Mesenchymal stem cell (in vitro differentiated cells and primary cell): ENCODE results near the gene GPBP1.

Experiments used
- DNase-seq: peaks from one replicate; pipeline ENCODE4 v3.0.0-alpha.2; 2013
- H2AFZ ChIP-seq: one replicate; pipeline ENCODE4 v1.6.1; 2013; ENCODE audit warnings: low read depth, mild to moderate bottlenecking, control low read depth, inconsistent platforms, low read length, moderate library complexity
- H2AK5ac ChIP-seq: 2 replicates; pipeline ENCODE4 v1.6.1; 2013; ENCODE audit warnings: low read length, moderate library complexity, mild to moderate bottlenecking, inconsistent platforms; ENCODE audit not compliant: severe bottlenecking
- H2BK120ac ChIP-seq: one replicate; pipeline ENCODE4 v1.6.1; 2013; ENCODE audit warnings: low read depth, mild to moderate bottlenecking, inconsistent platforms, low read length, moderate library complexity
- H2BK12ac ChIP-seq, 2 experiments: one replicate each; pipeline ENCODE4 v1.6.1; 2013; ENCODE audit warnings: inconsistent platforms in 2 of 2, low read length in 2 of 2, mild to moderate bottlenecking in 2 of 2, moderate library complexity in 2 of 2, control low read depth in 1 of 2
- H2BK15ac ChIP-seq: one replicate; pipeline ENCODE4 v1.6.1; 2013; ENCODE audit warnings: mild to moderate bottlenecking, low read depth, inconsistent platforms; ENCODE audit not compliant: poor library complexity, severe bottlenecking
- H2BK5ac ChIP-seq: 2 replicates; pipeline ENCODE4 v1.6.1; 2013; ENCODE audit warnings: low read depth, mild to moderate bottlenecking, low read length, control low read depth, inconsistent platforms; ENCODE audit not compliant: poor library complexity, severe bottlenecking
- H3K14ac ChIP-seq, 2 experiments: one replicate each; pipeline ENCODE4 v1.6.1; 2013; ENCODE audit warnings: inconsistent platforms in 2 of 2, low read length in 2 of 2, control low read depth in 1 of 2, mild to moderate bottlenecking in 1 of 2, moderate library complexity in 1 of 2
- H3K18ac ChIP-seq, 2 experiments: one replicate each; pipeline ENCODE4 v1.6.1; 2013; ENCODE audit warnings: inconsistent platforms in 2 of 2, low read length in 2 of 2, control low read depth in 1 of 2, low read depth in 1 of 2, mild to moderate bottlenecking in 1 of 2
- H3K23ac ChIP-seq, 2 experiments: one replicate each; pipeline ENCODE4 v1.6.1; 2013; ENCODE audit warnings: inconsistent platforms in 2 of 2, low read length in 2 of 2, mild to moderate bottlenecking in 2 of 2, moderate library complexity in 2 of 2, control low read depth in 1 of 2
- H3K27ac ChIP-seq: 2 replicates; pipeline ENCODE4 v1.5.1; 2013; ENCODE audit warnings: mild to moderate bottlenecking, moderate library complexity, low read length, control low read depth, inconsistent platforms; ENCODE audit not compliant: poor library complexity, severe bottlenecking
- H3K27me3 ChIP-seq, 2 experiments: 2 replicates each; pipeline versions ENCODE4 v1.6.1 to v1.7.0; 2013; ENCODE audit warnings: low read length in 2 of 2, mild to moderate bottlenecking in 2 of 2, moderate library complexity in 2 of 2, control low read depth in 1 of 2, inconsistent platforms in 1 of 2; ENCODE audit not compliant: control insufficient read depth in 1 of 2, insufficient read depth in 1 of 2
- H3K36me3 ChIP-seq, 2 experiments: 2 replicates each; pipeline versions ENCODE4 v1.6.1 to v1.7.0; 2013; ENCODE audit warnings: low read length in 2 of 2, control low read depth in 1 of 2, inconsistent platforms in 1 of 2, low read depth in 1 of 2, mild to moderate bottlenecking in 1 of 2; ENCODE audit not compliant: insufficient read depth in 2 of 2, control insufficient read depth in 1 of 2
- H3K4ac ChIP-seq, 2 experiments: one replicate each; pipeline ENCODE4 v1.6.1; 2013; ENCODE audit warnings: inconsistent platforms in 2 of 2, low read length in 2 of 2, mild to moderate bottlenecking in 2 of 2, moderate library complexity in 2 of 2, control low read depth in 1 of 2, low read depth in 1 of 2
- H3K4me1 ChIP-seq: 2 replicates; pipeline ENCODE4 v1.6.1; 2013; ENCODE audit warnings: low read depth, low read length, control low read depth; ENCODE audit not compliant: control insufficient read depth, insufficient read depth
- H3K4me2 ChIP-seq: 2 replicates; pipeline ENCODE4 v1.6.1; 2013; ENCODE audit warnings: low read length, mild to moderate bottlenecking, inconsistent platforms; ENCODE audit not compliant: poor library complexity, severe bottlenecking
- H3K4me3 ChIP-seq, 2 experiments: 2 replicates each; pipeline versions ENCODE4 v1.5.1 to v1.7.0; 2013; ENCODE audit warnings: low read length in 2 of 2, mild to moderate bottlenecking in 2 of 2, control low read depth in 1 of 2, low read depth in 1 of 2; ENCODE audit not compliant: insufficient read depth in 1 of 2
- H3K79me1 ChIP-seq: replicated peaks from 2 replicates; pipeline ENCODE4 v1.6.1; 2013; ENCODE audit warnings: mild to moderate bottlenecking, control low read depth, low read length, inconsistent platforms; ENCODE audit not compliant: poor library complexity, severe bottlenecking
- H3K9ac ChIP-seq: 2 replicates; pipeline ENCODE4 v1.7.0; 2013; ENCODE audit warnings: mild to moderate bottlenecking, low read length, moderate library complexity
- H3K9me3 ChIP-seq: 2 replicates; pipeline ENCODE4 v1.7.0; 2013; ENCODE audit warnings: mild to moderate bottlenecking, low read length; ENCODE audit not compliant: control insufficient read depth
- H4K8ac ChIP-seq: one replicate; pipeline ENCODE4 v1.6.1; 2013; ENCODE audit warnings: inconsistent platforms, mild to moderate bottlenecking, low read length, moderate library complexity
- H4K91ac ChIP-seq: one replicate; pipeline ENCODE4 v1.6.1; 2013; ENCODE audit warnings: mild to moderate bottlenecking, low read length, inconsistent platforms
- WGBS: methylation state at CpG from one replicate; pipeline ENCODE4 v1.1.7; 2013; ENCODE audit warnings: mixed read lengths; 5-methylcytosine and 5-hydroxymethylcytosine counted together

Gene GPBP1

GRCh38 chr5:57243286-57244137 is 69.7 kb downstream of the GPBP1 start:
- H2BK5ac ChIP-seq = no peak overlapping the region
- no peak overlapping the region for H2AFZ ChIP-seq
- no peak overlapping the region for H4K8ac ChIP-seq
- H2BK120ac ChIP-seq = no peak overlapping the region
- H3K9me3 ChIP-seq = no peaks in the 10 kb centered on the region
- no peak overlapping the region for H3K27ac ChIP-seq
- H3K4me3 ChIP-seq = no peak overlapping the region
- H4K91ac ChIP-seq = no peak overlapping the region
- no peak overlapping the region for H3K4ac ChIP-seq
- no peak overlapping the region for H3K9ac ChIP-seq
- peaks cover 19% of the 10 kb centered on the region for H3K79me1 ChIP-seq
- no peak overlapping the region for H3K18ac ChIP-seq
- no peak overlapping the region for H2BK12ac ChIP-seq
- WGBS = 96% methylated on average over 6 of the region's 6 CpGs
- H3K4me1 ChIP-seq = no peaks in the 10 kb centered on the region
- no peak overlapping the region for H2BK15ac ChIP-seq
- H3K27me3 ChIP-seq = no peaks in the 10 kb centered on the region
- H2AK5ac ChIP-seq = no peak overlapping the region
- H3K36me3 ChIP-seq = peaks cover 6 to 52% of the 10 kb centered on the region in 2 experiments
- no peak overlapping the region for H3K23ac ChIP-seq
- peak; percentile 11 for DNase-seq
- no peak overlapping the region for H3K4me2 ChIP-seq
- H3K14ac ChIP-seq = no peak overlapping the region

GRCh38 chr5:57244331-57244730 is 70.5 kb downstream of the GPBP1 start:
- Histone ChIP-seq H2AFZ (no peak overlapping the region), H4K8ac (no peak overlapping the region), H2BK12ac (no peak overlapping the region), H3K18ac (no peak overlapping the region), H3K14ac (no peak overlapping the region), H3K23ac (no peak overlapping the region), H3K4me3 (no peak overlapping the region), H2BK120ac (no peak overlapping the region), H3K79me1 (peaks cover 19% of the 10 kb centered on the region), H3K4me2 (no peak overlapping the region), H3K9ac (no peak overlapping the region), H2BK5ac (no peak overlapping the region), H3K27ac (no peak overlapping the region), H2AK5ac (no peak overlapping the region), H2BK15ac (no peak overlapping the region), H3K36me3 (peaks cover 6 to 52% of the 10 kb centered on the region in 2 experiments), H3K9me3 (no peaks in the 10 kb centered on the region), H3K4ac (no peak overlapping the region), H4K91ac (no peak overlapping the region), H3K27me3 (no peaks in the 10 kb centered on the region), H3K4me1 (no peaks in the 10 kb centered on the region)
- DNase-seq = no peak

GRCh38 chr5:57246426-57246825 is 72.6 kb downstream of the GPBP1 start:
- no peaks in the 10 kb centered on the region for H3K4me1 ChIP-seq
- no peak overlapping the region for H3K4me2 ChIP-seq
- H2BK15ac ChIP-seq = no peak overlapping the region
- DNase-seq = no peak
- no peak overlapping the region for H3K4ac ChIP-seq
- H3K18ac ChIP-seq = no peak overlapping the region
- no peaks in the 10 kb centered on the region for H3K9me3 ChIP-seq
- no peaks in the 10 kb centered on the region for H3K27me3 ChIP-seq
- H2AFZ ChIP-seq = no peak overlapping the region
- H4K8ac ChIP-seq = no peak overlapping the region
- no peak overlapping the region for H2BK120ac ChIP-seq
- no peak overlapping the region for H2BK5ac ChIP-seq
- H2AK5ac ChIP-seq = no peak overlapping the region
- no peak overlapping the region for H3K14ac ChIP-seq
- no peak overlapping the region for H3K27ac ChIP-seq
- H3K9ac ChIP-seq = no peak overlapping the region
- no peak overlapping the region for H3K23ac ChIP-seq
- no peak overlapping the region for H4K91ac ChIP-seq
- peaks cover 17% of the 10 kb centered on the region for H3K79me1 ChIP-seq
- no peak overlapping the region for H2BK12ac ChIP-seq
- no peak overlapping the region for H3K4me3 ChIP-seq
- WGBS = 95% methylated on average over 2 of the region's 2 CpGs
- H3K36me3 ChIP-seq = peaks cover 14 to 63% of the 10 kb centered on the region in 2 experiments

- H3K79me1 ChIP-seq = peaks cover 19% of the 10 kb centered on the region
- H4K91ac ChIP-seq = no peak overlapping the region
- no peak overlapping the region for H3K4me2 ChIP-seq
- peaks cover 22 to 71% of the 10 kb centered on the region in 2 experiments for H3K36me3 ChIP-seq
- no peaks in the 10 kb centered on the region for H3K4me1 ChIP-seq
- WGBS = 97% methylated on average over 2 of the region's 2 CpGs
- no peak overlapping the region for H3K27ac ChIP-seq
- no peak overlapping the region for H2BK12ac ChIP-seq
- H3K14ac ChIP-seq = no peak overlapping the region
- no peak overlapping the region for H3K9ac ChIP-seq
- H3K4ac ChIP-seq = no peak overlapping the region
- no peak overlapping the region for H2BK120ac ChIP-seq
- H3K18ac ChIP-seq = no peak overlapping the region
- DNase-seq = no peak
- H3K9me3 ChIP-seq = no peaks in the 10 kb centered on the region
- H2AFZ ChIP-seq = no peak overlapping the region
- H3K4me3 ChIP-seq = no peak overlapping the region
- H2BK5ac ChIP-seq = no peak overlapping the region
- H3K27me3 ChIP-seq = no peaks in the 10 kb centered on the region
- H3K23ac ChIP-seq = no peak overlapping the region
- H2AK5ac ChIP-seq = no peak overlapping the region
- no peak overlapping the region for H4K8ac ChIP-seq
- no peak overlapping the region for H2BK15ac ChIP-seq
Measured at GRCh38 chr5:57247765-57248164, 73.9 kb downstream of the GPBP1 start.
